ENCODE results near the gene ZNF417. TPM values are rescaled to one million over a fixed set of nuclear protein-coding genes. Genes with fewer than 3 reads are reported as not detected.
"Not testable (repeated sequence)": the region's sequence is repeated elsewhere in the genome, so short reads cannot be mapped to it uniquely, and the experiment has no call there.

ZNF417 gene
- total and polyA plus RNA-seq, 9 donors: 7.6 to 22.6 (median 17.4) TPM

DNA sequence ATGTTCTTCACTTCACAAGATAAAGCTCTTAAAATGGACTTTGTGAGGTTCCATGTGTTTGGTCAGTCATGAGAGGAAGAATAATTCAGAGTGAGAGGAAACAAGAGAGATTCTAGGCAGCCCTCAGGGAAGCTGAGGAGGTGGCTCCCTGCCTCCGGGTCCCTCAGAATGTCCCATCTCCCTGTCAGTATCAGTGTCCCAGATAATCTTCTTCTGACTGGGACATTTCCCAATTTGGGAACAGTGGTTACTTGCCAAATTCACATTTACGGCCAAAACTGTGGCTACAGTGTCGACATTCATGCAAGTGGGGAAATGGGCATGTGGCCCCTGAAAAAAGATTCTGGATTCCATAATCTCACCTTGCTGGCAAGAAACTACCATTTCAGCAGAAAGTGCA is 9.0 kb downstream of the ZNF417 start:
- TF ChIP-seq POLR2A (IDR thresholded peaks at IDR 0.05) (no peak), EP300 (IDR thresholded peaks at IDR 0.05) (no peak)
- TF ChIP-seq, protein P1, sequence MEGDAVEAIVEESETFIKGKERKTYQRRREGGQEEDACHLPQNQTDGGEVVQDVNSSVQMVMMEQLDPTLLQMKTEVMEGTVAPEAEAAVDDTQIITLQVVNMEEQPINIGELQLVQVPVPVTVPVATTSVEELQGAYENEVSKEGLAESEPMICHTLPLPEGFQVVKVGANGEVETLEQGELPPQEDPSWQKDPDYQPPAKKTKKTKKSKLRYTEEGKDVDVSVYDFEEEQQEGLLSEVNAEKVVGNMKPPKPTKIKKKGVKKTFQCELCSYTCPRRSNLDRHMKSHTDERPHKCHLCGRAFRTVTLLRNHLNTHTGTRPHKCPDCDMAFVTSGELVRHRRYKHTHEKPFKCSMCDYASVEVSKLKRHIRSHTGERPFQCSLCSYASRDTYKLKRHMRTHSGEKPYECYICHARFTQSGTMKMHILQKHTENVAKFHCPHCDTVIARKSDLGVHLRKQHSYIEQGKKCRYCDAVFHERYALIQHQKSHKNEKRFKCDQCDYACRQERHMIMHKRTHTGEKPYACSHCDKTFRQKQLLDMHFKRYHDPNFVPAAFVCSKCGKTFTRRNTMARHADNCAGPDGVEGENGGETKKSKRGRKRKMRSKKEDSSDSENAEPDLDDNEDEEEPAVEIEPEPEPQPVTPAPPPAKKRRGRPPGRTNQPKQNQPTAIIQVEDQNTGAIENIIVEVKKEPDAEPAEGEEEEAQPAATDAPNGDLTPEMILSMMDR (IDR thresholded peaks at IDR 0.05): no peak
- Histone ChIP-seq H3K36me3 (no peaks in the 10 kb centered on the region), H3K27ac (no peak overlapping the region), H3K27me3 (no peaks in the 10 kb centered on the region), H3K9me3 (peaks cover 0 to 41% of the 10 kb centered on the region in 2 donors), H3K4me3 (no peak overlapping the region), H3K4me1 (ENCODE audit: insufficient read depth) (no peaks in the 10 kb centered on the region)
- WGBS, 3 donors: 91 to 96% (median 96%) methylated on average over 3 of the region's 3 CpGs
- no peak for DNase-seq
- intact Hi-C loops (cut with DNase I): no loop called here

DNA sequence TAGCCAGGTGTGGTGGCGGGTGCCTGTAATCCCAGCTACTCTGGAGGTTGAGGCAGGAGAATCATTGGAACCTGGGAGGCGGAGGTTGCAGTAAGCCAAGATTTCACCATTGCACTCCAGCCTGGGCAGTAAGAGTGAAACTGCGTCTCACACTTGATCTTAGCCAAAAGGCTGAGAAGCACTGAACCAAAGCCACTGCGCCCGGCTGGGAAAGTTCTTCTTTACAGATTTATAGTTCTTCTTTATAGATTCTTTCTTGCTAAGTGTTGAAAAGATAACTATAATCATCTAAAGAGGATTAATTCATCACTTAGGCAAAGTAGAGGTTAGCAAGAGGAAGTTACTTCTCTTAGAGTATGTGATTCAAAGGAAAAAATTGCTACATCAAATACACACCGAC is 11.1 kb downstream of the ZNF417 start:
- intact Hi-C loops (cut with DNase I): no loop called here
- 92 to 93% (median 93%) methylated on average over 6 of the region's 6 CpGs for WGBS, 3 donors
- no peak for DNase-seq
- peaks cover 0 to 24% of the 10 kb centered on the region in 2 donors for H3K9me3 ChIP-seq
- H3K27ac ChIP-seq: no peak overlapping the region
- TF ChIP-seq, protein P1 (IDR thresholded peaks at IDR 0.05): no peak
- no peak for TF ChIP-seq EP300 (IDR thresholded peaks at IDR 0.05)
- no peak for TF ChIP-seq POLR2A (IDR thresholded peaks at IDR 0.05)
- no peaks in the 10 kb centered on the region for H3K36me3 ChIP-seq
- no peaks in the 10 kb centered on the region for H3K27me3 ChIP-seq
- no peaks in the 10 kb centered on the region for H3K4me1 ChIP-seq (ENCODE audit: insufficient read depth)
- H3K4me3 ChIP-seq: no peak overlapping the region

DNA sequence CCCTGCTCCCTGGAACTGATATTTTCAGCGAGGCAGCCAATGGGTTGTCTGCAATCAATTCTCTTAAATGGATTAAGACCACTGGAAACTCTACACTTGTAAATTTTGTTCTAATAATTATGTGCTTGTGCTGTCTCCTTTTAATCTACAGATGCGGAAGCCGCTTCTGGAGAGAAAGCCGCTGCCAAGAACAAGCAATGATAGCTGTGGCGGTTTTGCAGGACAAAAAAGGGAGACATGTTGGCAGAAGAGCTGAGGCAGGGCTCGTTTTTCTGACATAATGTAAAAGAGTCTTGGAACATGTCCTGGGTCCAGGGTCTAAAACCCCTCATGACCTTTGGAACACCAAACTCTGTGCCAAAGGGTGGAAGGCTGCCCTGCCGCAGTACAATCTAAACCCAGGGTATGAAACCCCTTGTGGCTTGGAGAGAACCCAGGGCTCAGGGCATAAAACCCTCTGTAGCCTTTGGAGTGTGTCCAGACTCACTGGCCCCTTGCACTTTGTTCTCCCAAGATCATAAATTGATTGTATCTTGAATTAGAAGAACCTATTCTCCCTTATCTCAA is 12.7 kb downstream of the ZNF417 start:
- DNase-seq: no peak
- Histone ChIP-seq H3K4me1 (ENCODE audit: insufficient read depth) (no peaks in the 10 kb centered on the region), H3K9me3 (peaks cover 0 to 12% of the 10 kb centered on the region in 2 donors), H3K36me3 (no peaks in the 10 kb centered on the region), H3K4me3 (no peak overlapping the region), H3K27me3 (no peaks in the 10 kb centered on the region), H3K27ac (no peak overlapping the region)
- TF ChIP-seq POLR2A (IDR thresholded peaks at IDR 0.05) (no peak), EP300 (IDR thresholded peaks at IDR 0.05) (no peak)
- TF ChIP-seq, protein P1 (IDR thresholded peaks at IDR 0.05): no peak
- intact Hi-C loops (cut with DNase I): no loop called here
- 57 to 62% (median 58%) methylated on average over 7 of the region's 7 CpGs for WGBS, 3 donors

DNA sequence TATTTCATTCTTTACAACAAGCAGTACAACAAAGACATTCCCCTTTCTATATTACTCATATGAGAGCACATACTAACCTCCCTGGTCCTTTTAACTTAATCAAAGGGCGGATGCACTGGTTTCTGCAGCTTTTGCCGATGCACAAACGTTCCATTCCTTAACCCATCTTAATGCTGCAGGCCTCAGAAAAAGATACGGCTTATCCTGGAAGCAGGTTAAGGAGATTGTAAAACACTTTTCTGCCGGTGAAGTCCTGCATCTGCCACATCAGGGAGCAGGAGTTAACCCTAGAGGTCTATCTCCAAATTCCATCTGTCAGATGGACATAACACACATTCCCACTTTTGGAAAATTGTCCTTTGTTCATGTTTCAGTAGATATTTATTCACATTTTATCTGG is 16.1 kb downstream of the ZNF417 start:
- H3K27ac ChIP-seq: no peak overlapping the region
- DNase-seq: no peak
- intact Hi-C loops (cut with DNase I): no loop called here
- no peaks in the 10 kb centered on the region for H3K36me3 ChIP-seq
- H3K4me1 ChIP-seq (ENCODE audit: insufficient read depth): no peaks in the 10 kb centered on the region
- no peak overlapping the region for H3K4me3 ChIP-seq
- WGBS, 3 donors: 23 to 36% (median 28%) methylated on average over 5 of the region's 5 CpGs
- peaks cover 0 to 4% of the 10 kb centered on the region in 2 donors for H3K9me3 ChIP-seq
- TF ChIP-seq EP300 (IDR thresholded peaks at IDR 0.05) (no peak), POLR2A (IDR thresholded peaks at IDR 0.05) (no peak)
- TF ChIP-seq, protein P1 (IDR thresholded peaks at IDR 0.05): no peak
- H3K27me3 ChIP-seq: no peaks in the 10 kb centered on the region

DNA sequence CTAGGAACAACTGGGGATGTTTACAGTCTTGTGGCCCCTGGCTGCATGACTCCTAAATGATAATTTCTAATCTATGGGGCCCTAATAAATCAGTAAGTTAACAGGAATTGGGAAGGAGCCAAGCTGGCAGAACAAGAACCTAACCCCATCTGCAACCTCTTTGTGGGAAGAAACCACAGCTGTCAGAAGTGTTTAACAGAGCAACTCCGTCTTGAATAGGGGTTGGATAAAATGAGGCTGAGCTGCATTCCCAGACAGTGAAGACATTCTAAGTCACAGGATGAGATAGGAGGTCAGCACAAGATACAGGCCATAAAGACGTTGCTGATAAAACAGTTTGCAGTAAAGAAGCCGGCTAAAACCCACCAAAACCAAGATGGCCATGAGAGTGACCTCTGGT is 25.7 kb downstream of the ZNF417 start:
- H3K4me3 ChIP-seq; DNase-seq; H3K27me3 ChIP-seq; H3K9me3 ChIP-seq; H3K36me3 ChIP-seq; H3K4me1 ChIP-seq (ENCODE audit: insufficient read depth); intact Hi-C loops (cut with DNase I); H3K27ac ChIP-seq: not testable (repeated sequence)
- WGBS, 3 donors: 12 to 15% (median 15%) methylated on average over 3 of the region's 3 CpGs

Data from ovary (tissue), 9 donors.